Hippocampal formation (tissue), 2 donors: ENCODE measurements around the gene ZNF414.
"Not testable (repeated sequence)": the region's sequence is repeated elsewhere in the genome, so short reads cannot be mapped to it uniquely, and the experiment has no call there.

Experiments used
- DNase-seq, 2 donors: peaks; one replicate each; lab custom pipeline; 2025; lab: John Stamatoyannopoulos, UW

ZNF414 gene

GRCh38 chr19:8517551-8518442, 3.8 kb upstream of the ZNF414 start:
- DNase-seq, result no peak

DNA sequence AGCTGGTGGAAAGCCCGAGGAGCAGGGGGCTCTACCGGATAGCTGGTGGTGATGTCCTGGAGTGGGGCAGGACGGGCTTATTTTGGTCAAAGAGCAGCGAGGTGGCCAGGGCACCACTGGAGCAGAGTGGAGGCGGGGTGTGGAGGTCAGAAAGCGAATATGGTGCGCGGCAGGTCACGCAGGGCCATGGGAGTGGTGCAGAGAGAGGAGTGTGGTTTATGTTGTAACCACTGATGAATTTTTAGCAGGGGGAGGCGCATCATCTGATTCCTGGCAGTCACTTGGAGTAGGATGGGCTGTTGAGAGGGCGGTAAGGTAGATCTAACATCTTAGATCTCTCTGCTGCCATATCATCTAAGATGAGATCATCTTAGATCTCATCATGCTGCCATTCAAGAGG, 1.4 kb upstream of the ZNF414 start:
- no peak for DNase-seq

GRCh38 chr19:8514505-8515009, 590 bp upstream of the ZNF414 start:
- DNase-seq, result not testable (repeated sequence)

DNA sequence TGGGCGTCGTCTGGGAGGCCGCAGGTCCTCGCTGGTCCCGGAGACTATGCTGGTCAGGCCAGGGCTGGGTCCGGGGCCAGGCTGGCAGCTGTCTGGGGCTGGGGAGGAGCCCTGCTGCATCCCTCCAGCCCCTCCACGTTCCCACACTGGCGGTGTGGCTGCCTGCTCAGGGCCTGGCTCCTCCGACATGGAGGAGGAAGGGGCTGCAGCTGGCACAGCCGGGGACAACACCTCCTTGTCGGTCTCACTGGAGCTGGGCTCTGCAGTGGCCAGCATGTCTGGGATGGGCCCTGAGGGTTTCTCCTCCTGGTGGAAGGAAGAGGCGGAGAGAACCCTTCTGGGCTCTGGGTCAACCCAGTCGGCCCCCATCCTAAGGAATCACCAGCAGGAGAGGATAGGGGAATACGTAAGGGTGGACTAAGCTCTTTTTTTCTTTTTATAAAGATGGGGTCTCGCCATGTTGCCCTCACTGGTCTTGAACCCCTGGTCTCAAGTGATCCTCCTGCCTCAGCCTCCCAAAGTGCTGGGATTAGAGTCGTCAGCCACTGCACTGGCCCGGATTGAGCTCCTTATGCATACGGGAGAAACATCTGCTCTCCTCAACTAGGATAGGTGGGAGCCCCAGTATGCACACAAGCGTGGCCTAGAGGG, 806 bp downstream of the ZNF414 start:
- no peak for DNase-seq

GRCh38 chr19:8512115-8512967, 1.6 kb downstream of the ZNF414 start:
- no peak for DNase-seq

GRCh38 chr19:8511573-8512101, 2.3 kb downstream of the ZNF414 start:
- no peak for DNase-seq

- no peak for DNase-seq
Measured at GRCh38 chr19:8510589-8511115, 3.3 kb downstream of the ZNF414 start.

DNA sequence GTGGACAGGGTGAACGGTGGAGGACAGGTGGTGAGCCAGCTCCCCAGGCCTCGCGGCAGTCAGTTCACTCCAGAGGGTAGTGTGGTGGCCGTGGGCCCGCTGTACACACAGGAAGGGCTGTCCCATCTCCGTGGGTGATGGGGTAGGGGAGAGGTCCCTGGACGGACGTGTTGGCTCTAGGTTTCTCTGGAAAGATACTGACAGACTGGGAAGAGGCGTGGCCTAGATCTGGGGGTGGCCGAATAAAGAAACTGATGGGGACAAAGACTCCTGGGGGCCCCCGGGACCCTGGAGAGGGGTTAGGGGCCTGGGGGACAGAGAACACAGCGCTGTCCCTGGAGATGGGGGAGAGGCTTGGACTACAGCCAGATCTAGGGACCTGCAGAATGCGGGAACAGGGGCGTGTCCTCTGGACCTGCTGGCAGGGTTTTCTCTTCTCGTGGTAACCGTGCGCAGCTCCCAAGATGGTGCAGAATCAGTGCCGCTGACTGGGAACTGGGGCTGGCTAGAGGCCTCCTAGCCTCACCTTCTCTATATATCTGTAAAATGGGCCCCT, 7.5 kb downstream of the ZNF414 start:
- DNase-seq, result no peak

GRCh38 chr19:8505680-8506401, 8.1 kb downstream of the ZNF414 start:
- peak; percentile 54 to 77 for DNase-seq

DNA sequence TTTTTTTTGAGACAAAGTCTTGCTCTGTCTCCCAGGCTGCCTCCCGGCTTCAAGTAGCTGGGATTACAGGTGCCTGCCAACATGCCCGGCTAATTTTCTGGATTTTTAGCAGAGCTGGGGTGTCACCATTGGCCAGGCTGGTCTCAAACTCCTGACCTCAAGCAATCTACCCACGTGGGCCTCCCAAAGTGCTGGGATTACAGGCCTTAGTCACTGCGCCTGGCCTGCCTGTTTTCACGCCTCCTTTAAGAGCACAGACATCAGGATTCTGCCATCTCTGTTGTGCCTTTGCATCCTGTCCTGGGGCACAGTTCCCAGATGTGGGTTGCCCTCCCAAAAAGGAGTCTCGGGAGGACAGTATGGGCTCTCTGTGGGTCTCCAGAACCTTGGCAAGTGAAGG, 9.0 kb downstream of the ZNF414 start:
- no peak for DNase-seq

DNA sequence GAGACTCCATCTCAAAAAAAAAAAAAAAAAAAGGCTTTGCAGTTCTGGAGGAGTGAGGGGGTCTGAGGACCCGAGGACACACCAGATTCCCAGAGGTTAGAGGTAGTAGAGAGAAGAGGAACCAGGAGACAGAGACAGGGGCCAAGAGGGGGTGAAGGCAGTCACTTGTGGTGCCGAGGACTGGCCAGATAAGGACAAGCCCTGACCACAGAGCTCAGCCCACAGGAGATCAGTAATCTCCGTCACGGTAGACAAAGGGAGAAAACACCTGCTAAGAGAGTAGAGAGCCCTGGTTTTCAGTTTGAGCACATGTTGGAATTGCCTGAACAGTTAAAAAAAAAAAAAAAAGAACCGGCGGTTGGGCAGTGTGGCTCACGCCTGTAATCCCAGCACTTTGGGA, 9.8 kb downstream of the ZNF414 start:
- DNase-seq, result no peak

DNA sequence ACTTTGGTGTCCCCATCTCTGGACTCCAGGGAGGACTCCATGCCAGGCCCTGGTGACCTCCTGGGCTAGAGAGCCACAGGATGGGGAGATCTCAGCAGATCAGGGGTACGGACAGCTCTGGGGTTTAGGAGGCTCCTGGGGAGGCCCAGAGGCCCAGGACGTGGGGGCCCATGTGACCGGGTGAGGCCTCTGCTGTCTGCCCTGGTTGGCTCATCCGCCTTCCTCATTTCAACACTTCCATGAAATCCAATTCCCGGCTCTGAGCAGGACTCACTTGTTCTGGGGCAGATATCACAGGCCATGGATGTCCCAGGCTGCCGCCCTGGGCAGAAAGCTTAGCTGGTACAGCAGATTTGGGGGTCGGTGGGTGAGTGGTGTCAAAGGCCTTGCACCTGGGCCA, 10.5 kb downstream of the ZNF414 start:
- DNase-seq, result no peak

- DNase-seq, result no peak
Measured at GRCh38 chr19:8501981-8502380, 12.0 kb downstream of the ZNF414 start.

- no peak for DNase-seq
Measured at GRCh38 chr19:8501516-8501915, 12.5 kb downstream of the ZNF414 start.

- no peak for DNase-seq
Measured at GRCh38 chr19:8500158-8500557, 13.8 kb downstream of the ZNF414 start.

DNA sequence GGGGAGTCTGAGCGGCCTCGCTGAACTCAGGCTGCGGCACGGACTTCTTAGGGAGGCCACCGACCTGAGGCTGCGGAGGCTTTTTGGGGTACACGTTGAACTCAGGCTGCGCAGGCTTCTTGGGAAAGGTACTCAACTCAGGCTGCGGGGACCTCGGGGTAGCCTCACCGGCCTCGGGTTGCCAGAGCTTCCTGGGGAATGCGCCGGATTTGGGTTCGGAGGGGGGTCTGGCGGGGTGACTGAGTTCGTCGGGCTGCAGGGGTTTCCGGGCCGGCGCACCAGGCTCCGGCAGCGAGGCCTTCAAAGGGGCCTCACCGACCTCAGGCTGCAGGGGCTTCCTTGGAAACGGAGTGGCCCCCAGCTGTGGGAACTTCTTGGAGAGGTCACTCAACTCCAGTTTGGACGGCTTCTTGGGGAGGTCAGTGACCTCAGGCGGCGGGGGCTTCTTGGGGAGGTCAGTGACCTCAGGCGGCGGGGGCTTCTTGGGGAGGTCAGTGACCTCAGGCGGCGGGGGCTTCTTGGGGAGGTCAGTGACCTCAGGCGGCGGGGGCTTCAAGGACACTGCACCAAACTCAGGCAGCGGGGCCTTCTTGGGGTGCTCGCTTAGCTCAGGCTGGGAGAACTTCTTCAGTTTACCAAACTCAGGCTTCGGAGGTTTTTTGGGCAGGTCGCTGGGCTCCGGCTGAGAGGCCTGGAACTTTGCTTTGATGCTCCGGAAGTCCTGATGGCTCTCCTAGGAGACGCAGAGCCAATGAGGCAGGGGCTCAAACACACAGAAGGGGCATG, 14.7 kb downstream of the ZNF414 start:
- DNase-seq, result no peak

DNA sequence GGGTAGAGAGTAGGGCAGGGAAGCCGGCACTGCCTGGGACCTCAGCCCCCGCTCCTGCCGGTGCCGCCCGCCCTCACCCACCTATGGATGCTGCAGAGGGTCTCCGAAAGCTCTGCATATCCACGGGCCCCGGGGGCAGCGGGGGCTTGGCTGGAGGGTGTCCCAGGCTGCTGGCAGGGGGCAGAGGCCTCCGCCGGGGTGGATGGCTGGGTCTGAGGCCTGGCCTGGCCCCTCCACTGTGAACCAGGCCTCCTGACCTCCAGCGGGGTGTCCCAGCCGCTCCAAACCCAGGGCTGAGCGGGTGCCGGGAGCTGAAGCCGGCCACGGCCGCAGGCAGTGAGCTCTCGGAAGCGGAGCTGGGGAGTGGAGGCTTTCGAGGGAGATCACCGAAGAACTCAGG, 15.7 kb downstream of the ZNF414 start:
- DNase-seq, result no peak

- no peak for DNase-seq
Measured at GRCh38 chr19:8494158-8494557, 19.8 kb downstream of the ZNF414 start.

GRCh38 chr19:8491574-8491973, 22.4 kb downstream of the ZNF414 start:
- no peak for DNase-seq

- no peak for DNase-seq
Measured at GRCh38 chr19:8490873-8491272, 23.1 kb downstream of the ZNF414 start.
